ENCODE results near the gene MT3. TPM values are rescaled to one million over a fixed set of nuclear protein-coding genes. Genes with fewer than 3 reads are reported as not detected.

Gene MT3
- total RNA-seq, 1 donor from 2014 or later, result 4.9 TPM

GRCh38 chr16:56628486-56629350, 39.4 kb downstream of the MT3 start:
- intact Hi-C loops (cut with micrococcal nuclease), result no loop called here

- intact Hi-C loops (cut with micrococcal nuclease), result no loop called here
Observed at GRCh38 chr16:56629531-56629930, 40.2 kb downstream of the MT3 start.

GRCh38 chr16:56630134-56630533, 40.8 kb downstream of the MT3 start:
- intact Hi-C loops (cut with micrococcal nuclease), result no loop called here

GRCh38 chr16:56631197-56631596, 41.9 kb downstream of the MT3 start:
- intact Hi-C loops (cut with micrococcal nuclease), result no loop called here

- intact Hi-C loops (cut with micrococcal nuclease), result no loop called here
Observed at GRCh38 chr16:56631832-56632155, 42.5 kb downstream of the MT3 start.

GRCh38 chr16:56632156-56632847, 43.0 kb downstream of the MT3 start, which contains the start of gene MT1M:
MT1M (plus strand) TSS chr16:56632659; CDS start chr16:56632732, 73 bp downstream.
- intact Hi-C loops (cut with micrococcal nuclease), result no loop called here

- intact Hi-C loops (cut with micrococcal nuclease), result no loop called here
Observed at GRCh38 chr16:56632848-56633365, 43.6 kb downstream of the MT3 start.

GRCh38 chr16:56633535-56633934, 44.2 kb downstream of the MT3 start:
- intact Hi-C loops (cut with micrococcal nuclease), result no loop called here

GRCh38 chr16:56634715-56635440, 45.5 kb downstream of the MT3 start:
- intact Hi-C loops (cut with micrococcal nuclease), result no loop called here

GRCh38 chr16:56635441-56635967, 46.2 kb downstream of the MT3 start:
- intact Hi-C loops (cut with micrococcal nuclease), result no loop called here

GRCh38 chr16:56636616-56637413, 47.5 kb downstream of the MT3 start:
- intact Hi-C loops (cut with micrococcal nuclease), result no loop called here

GRCh38 chr16:56637814-56638750, 48.8 kb downstream of the MT3 start, which contains the start of gene MT1A:
MT1A (plus strand) TSS chr16:56638666; CDS start chr16:56638739, 73 bp downstream.
- intact Hi-C loops (cut with micrococcal nuclease), result loop anchor here (2.0 kb wide), 1 partner anchor 21 kb away; no protein-coding TSS in a partner anchor

GRCh38 chr16:56639045-56639444, 49.7 kb downstream of the MT3 start:
- intact Hi-C loops (cut with micrococcal nuclease), result loop anchor here (2.0 kb wide), 1 partner anchor 22 kb away; no protein-coding TSS in a partner anchor

- intact Hi-C loops (cut with micrococcal nuclease), result loop anchor here (5.0 kb wide), 1 partner anchor 42 kb away; the partner anchor contains the start of gene MT1X
Observed at GRCh38 chr16:56640076-56640475, 50.7 kb downstream of the MT3 start.

Other genes with a start within 250 kb of the MT3 start
- 57.1 and 60.6 TPM in 2 replicates for gene AMFR, start 164.0 kb upstream of the MT3 start, total RNA-seq
- gene NUDT21, start 138.2 kb upstream of the MT3 start, total RNA-seq, result 224 and 230 TPM in 2 replicates
- gene OGFOD1, start 138.0 kb upstream of the MT3 start, total RNA-seq, result 50.6 TPM in 2 replicates
- 12.5 and 15.8 TPM in 2 replicates for gene BBS2, start 69.5 kb upstream of the MT3 start, total RNA-seq
- gene MT4, start 24.5 kb upstream of the MT3 start, total RNA-seq, result not detected in 2 replicates
- 282 and 285 TPM in 2 replicates for gene MT2A, start 19.1 kb downstream of the MT3 start, total RNA-seq
- gene MT1E, start 36.3 kb downstream of the MT3 start, total RNA-seq, result 169 and 187 TPM in 2 replicates
- 0.45 TPM in 1 of 2 replicates, not detected in the other for gene MT1M, start 43.1 kb downstream of the MT3 start, total RNA-seq
- gene MT1A, start 49.1 kb downstream of the MT3 start, total RNA-seq, result 0.57 and 0.82 TPM in 2 replicates
- gene MT1B, start 62.4 kb downstream of the MT3 start, total RNA-seq, result not detected in 2 replicates
- 18.5 and 24.1 TPM in 2 replicates for gene MT1F, start 68.4 kb downstream of the MT3 start, total RNA-seq
- 27.6 and 30.1 TPM in 2 replicates for gene MT1G, start 78.5 kb downstream of the MT3 start, total RNA-seq
- gene MT1H, start 80.3 kb downstream of the MT3 start, total RNA-seq, result 1.7 and 4.8 TPM in 2 replicates
- 61.4 and 64.6 TPM in 2 replicates for gene MT1X, start 92.9 kb downstream of the MT3 start, total RNA-seq
- gene NUP93, start 140.6 kb downstream of the MT3 start, total RNA-seq, result 97.2 and 101 TPM in 2 replicates